SKM-1 treated with dmso at 0.1 percent for 144 hours (cell line): ENCODE measurements around the gene MYO9B.

ENCODE experiments used
- DNase-seq: peaks from one replicate; lab custom pipeline; 2025; ENCODE audit not compliant: unreplicated experiment; lab: John Stamatoyannopoulos, UW

Gene MYO9B

DNA sequence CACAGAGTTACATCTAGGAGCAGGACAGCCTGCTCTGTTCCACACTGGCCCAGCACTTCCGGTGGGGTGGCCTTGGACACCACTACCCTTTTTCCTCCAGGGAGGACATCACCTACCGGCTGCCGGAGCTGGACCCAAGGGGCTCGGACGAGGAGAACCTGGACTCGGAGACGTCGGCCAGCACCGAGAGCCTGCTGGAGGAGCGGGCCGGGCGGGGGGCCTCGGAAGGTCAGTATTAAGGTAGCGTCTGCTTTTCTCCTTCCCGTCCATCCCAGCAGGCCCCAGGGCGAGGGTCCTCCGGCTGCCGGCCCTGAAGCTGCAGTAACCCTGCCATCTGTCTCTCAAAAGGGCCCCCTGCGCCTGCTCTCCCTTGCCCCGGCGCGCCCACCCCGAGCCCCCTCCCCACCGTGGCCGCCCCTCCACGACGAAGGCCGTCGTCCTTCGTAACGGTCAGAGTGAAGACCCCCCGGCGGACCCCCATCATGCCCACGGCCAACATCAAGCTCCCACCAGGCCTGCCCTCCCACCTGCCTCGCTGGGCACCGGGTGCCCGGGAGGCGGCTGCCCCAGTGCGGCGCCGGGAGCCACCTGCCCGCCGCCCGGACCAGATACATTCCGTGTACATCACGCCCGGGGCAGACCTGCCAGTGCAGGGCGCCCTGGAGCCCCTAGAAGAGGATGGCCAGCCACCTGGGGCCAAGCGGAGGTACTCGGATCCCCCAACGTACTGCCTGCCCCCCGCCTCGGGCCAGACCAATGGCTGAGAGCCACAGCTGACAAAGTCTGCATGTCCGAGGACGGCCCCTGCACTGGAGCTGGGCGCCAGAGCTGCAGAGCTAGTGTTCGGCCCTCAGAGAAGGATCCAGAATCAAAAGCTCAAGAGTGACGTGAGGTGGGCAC lies 136.2 kb downstream of the MYO9B start:
- no peak for DNase-seq

DNA sequence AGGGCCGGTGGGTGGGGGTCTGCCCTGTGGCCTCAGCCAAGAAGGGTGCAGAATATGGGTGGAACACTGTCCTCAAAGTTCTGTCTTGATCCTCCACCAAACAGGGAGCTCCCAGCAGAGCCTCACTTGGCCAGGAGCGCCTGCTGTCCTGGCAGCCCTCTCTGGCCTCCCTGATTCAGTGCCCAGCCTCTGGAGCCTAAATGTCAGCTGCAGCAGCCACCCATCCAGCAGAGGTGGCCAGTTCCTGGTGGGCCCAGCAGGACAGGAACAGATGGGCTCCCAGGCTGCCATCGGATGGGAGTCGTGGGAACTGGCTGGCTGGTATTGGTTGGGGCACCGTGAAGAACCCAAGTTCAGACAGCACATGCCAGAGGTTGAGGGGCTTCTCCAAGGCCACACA lies 137.8 kb downstream of the MYO9B start:
- DNase-seq: no peak

DNA sequence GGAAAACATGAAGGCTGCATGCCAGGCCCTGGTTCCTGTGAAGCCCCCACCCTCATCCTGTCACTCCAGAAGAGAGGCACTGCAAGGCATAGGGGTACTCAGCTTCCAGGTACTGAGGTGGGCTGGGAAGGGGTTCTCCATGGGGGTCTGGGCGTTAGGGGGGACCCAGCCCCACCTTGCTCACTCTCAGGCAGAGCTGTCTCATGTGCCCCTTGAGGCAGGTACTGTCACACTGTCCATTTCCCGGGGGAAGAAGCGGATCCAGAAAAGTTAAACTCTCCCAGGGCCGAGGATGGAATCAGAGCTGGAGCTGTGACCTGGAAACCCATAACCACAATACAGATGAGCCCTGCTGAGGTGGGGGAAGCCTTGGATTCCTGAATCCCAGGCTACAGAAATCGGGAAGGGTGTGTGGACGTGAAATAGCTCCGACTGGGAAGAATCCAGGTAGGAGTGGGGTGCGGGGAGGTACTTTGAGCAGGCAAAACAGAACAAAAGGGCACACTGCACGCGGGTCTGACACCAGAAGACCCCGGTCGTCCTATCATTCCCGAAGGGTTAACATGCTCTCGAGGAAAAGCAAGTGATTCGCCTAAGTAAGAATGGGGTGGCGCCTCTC lies 139.0 kb downstream of the MYO9B start:
- no peak for DNase-seq

DNA sequence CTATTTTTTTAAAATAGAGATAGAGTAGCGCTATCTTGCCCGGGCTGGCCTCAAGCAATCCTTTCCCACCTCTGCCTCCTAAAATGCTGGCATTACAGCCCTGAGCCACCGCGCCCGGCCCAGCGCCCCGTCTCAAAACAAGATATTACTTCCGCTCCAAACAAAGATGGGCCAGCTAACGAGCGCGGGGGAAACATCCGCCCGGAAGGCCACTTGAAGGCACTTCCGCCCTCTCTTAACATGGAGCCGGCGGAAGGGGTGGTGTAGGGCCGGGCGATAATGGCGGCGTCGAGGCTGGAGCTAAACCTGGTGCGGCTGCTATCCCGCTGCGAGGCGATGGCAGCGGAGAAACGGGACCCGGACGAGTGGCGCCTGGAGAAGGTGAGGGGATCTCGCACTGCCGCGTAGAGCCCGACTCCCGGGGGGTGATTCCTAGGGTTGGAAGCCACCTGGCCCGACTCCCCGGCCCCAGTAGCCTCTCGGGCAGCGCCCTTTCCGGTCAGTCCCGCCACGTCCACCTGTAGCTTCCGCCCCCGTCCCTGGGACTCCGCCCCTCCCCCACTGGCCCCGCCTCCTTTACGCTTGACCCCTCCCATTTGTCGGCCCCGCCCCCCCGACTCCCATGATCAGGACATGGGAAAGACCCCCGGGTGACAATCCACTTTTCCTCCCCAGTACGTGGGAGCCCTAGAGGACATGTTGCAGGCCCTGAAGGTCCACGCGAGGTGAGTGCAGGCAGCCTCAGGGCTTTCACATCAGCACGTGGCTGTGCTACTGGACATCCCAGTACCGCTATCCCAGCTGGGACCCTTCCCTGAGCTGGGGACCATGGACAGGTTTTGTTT lies 139.8 kb downstream of the MYO9B start, which contains the start of gene USE1:
Gene USE1 (plus strand): TSS at position 231 of the 845 bp plus-strand sequence. CDS start 49 bp downstream, at position 280.
- DNase-seq: peak; percentile 88

DNA sequence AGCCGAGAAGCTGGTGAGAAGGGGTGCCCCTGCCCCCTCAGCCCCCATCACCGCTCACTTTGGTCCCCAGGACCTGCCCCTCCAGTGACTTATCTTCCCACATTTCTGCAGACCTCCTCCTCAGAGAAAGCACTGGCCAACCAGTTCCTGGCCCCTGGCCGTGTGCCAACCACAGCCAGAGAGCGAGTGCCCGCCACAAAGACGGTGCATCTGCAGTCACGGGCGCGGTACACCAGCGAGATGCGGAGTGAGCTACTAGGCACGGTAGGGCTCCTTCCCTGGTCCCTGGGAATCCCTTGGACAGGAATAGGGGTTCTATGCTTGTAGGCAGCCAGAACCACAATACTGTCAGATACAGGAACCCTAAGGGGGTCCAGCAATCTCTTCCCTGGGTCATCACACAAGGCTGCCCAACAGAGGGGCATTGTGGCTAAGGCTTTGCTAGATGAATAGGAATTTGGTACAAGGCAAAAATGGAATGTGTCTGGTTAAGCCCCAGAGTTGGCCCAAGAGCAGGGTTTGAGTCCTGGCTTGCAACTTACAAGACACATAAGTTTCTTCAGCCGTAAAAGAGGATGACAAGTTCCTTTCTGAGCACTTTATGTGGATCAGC lies 140.6 kb downstream of the MYO9B start:
- DNase-seq: no peak

DNA sequence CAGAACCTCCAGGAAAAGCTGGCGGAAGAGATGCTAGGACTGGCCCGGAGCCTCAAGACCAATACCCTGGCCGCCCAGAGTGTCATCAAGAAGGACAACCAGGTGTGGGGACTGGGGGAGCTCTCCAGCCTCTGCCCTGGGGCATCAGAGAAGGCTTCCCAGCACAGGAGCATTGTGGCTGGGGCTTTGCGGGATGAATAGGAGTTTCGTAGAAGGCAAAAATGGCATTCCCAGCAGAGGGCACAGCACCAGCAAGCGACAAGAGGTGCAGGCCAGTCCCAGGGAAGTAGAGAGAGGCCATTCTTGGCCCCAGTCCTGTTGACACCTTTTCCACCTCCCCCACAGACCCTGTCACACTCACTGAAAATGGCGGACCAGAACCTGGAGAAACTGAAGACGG lies 143.7 kb downstream of the MYO9B start:
- DNase-seq: no peak

DNA sequence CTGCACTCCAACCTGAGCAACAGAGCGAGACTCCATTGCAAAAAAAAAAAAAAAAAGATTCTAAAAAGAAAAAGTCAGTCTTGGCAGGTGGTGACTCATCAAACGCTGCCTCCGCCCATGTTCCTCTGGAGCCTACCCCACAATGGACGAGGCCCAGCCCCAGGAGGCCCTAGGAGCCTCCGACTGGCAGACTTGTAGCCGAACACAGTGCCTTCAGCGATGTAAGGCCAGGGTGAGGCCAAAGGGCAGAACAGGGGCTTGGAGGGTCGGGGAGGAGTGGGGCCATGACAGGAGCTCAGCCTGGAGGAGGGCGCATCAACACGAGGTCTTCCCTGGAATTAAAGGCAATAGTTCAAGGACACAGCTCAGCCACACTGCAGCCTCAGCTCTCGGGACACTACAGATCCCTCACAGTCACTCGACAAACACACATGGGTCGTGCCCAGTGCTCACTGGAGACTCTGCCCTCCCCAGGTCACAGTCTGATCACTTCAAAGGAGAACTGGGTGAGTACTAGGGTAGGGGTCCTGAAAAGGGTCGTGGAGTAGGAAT lies 144.7 kb downstream of the MYO9B start:
- DNase-seq: no peak

DNA sequence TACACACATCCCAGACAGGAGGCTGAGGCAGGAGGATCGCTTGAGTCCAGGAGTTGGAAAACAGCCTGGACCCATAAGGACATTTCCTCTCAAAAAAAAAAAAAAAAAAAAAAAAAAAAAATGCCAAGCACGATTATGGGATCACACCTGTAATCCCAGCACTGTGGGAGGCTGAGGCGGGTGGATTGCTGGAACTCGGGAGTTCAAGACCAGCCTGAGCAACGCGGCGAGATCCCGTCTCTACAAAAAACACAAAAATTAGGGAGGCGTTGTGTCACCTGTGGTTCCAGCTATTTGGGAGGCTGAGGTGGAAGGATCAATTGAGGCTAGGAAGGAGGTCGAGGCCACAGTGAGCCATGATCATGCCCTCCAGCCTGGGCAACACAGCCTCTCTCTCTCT lies 149.5 kb downstream of the MYO9B start:
- no peak for DNase-seq

DNA sequence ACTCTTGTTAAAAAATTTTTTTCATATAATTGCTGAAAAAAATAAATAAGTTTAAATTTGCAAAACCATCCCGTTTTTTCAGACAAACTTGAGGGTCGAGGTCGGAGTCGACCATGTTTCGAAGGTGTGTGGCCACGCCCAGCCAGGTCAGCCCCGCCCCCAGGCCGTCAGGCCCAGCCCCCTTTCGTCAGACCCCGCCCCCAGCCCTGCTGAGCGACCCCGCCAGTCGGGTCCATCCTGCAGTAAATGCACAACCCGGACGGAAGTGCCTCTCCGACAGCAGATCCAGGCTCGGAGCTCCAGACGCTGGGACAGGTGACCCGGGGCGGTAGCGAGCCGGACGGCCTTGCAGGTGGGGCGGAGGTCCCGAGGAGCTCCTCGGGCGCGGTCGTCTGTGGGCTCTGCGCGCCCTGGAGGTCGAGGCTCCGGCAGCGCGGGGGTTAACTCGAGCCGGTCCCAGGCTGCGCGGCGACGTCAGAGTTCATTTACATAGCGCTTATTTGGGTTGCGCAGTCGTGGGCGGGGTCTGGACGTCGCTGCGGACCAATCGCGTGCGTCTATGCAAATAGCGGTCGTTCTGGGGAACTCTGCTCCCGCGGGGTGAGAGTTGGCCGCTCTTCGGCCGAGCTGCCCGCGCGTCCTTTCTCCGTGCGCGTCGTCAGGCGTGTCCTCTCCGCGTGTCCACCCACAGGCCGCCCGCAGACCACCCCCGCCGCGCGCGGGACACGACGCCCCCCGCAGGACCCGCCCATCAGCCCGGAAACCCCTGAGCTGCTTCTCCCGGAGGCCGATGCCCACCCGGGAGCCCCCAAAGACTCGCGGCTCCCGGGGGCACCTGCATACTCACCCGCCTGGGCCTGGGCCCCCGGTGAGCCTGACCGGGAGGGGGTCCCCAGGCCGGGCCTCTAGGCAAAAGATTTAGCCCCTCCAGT lies 150.7 kb downstream of the MYO9B start, which contains the start of gene OCEL1:
Gene OCEL1 (plus strand): TSS at position 225 of the 932 bp plus-strand sequence. CDS start 22 bp downstream, at position 247.
- peak; percentile 95 for DNase-seq

DNA sequence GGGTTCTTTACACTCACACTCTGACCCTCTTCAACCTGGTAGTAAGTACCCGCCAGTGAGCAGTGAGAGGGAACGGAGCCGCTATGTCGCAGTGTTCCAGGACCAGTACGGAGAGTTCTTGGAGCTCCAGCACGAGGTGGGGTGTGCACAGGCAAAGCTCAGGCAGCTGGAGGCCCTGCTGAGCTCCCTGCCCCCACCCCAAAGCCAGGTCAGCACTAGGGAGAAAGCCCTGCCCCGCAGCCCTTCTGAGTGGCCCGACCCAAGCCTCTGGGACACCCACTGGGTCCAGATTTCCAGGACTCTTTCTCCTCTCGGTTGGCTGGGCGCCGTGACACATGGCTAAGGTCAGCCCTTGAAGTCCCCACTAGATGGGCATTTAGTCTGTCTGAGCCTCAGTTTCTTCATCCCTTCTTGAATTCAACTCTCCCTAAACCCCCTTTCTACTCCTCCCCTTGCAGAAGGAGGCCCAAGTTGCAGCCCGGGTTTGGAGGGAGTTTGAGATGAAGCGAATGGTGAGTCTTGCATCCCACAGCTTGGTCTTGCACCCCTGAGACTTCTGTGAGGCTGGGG lies 152.3 kb downstream of the MYO9B start:
- DNase-seq: no peak

DNA sequence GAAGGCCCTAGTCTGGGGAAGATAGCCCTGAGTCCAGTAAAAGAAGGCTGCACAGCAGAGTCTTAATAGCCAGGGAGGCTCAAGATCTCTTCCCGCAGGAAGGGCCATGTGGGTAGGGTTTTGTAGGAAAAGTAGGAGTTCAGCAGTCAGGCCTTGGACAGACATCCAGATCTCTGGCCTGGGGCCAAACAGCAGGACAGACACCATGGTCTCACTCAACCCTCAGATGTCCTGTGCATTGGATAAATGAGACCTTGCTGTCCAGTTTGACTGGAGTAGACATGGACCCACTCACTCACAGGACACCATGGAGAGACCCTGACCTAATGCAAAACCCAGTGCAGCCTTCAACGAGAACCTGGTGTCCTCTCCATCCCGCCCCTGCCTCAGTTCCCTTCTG lies 154.3 kb downstream of the MYO9B start:
- DNase-seq: no peak

DNA sequence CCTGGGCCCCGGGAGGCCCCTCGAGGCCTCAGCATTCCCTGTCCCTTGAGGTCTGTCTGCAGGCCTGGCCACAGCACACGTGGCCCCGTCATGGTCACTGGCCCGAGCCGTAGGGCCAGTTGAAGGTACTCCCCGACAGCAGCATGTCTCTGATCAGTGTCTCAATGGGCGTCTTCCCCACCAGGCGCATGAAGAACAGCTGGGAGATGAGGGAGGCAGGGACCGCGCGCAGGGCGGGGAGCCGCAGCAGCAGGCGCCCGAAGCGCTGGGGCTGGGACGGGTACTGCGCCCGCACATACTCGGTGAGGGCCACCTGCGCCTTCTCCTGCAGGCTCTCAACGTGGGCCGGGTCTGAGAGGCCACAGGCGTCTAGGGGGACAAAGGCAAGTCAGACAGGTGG lies 156.7 kb downstream of the MYO9B start:
- no peak for DNase-seq

DNA sequence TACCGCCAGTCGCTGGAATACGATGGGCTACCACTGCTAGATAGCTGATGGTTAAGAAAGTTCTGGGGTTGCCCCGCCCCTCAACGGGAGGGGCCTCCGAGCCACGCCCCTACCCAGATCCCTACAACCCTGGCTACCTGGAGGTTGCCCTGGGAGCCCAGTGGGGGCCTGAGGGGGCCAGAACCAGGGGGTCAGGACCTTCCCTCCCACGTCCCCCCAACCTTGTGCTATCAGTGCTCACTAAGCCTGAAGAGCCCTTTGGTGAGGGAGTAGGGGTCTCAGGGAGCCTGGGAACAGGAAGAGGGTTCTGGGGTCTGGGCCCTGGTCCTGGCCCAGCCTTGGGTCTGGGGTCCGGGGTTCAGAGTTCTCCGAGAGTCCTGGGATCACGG lies 159.3 kb downstream of the MYO9B start:
- peak; percentile 47 for DNase-seq

DNA sequence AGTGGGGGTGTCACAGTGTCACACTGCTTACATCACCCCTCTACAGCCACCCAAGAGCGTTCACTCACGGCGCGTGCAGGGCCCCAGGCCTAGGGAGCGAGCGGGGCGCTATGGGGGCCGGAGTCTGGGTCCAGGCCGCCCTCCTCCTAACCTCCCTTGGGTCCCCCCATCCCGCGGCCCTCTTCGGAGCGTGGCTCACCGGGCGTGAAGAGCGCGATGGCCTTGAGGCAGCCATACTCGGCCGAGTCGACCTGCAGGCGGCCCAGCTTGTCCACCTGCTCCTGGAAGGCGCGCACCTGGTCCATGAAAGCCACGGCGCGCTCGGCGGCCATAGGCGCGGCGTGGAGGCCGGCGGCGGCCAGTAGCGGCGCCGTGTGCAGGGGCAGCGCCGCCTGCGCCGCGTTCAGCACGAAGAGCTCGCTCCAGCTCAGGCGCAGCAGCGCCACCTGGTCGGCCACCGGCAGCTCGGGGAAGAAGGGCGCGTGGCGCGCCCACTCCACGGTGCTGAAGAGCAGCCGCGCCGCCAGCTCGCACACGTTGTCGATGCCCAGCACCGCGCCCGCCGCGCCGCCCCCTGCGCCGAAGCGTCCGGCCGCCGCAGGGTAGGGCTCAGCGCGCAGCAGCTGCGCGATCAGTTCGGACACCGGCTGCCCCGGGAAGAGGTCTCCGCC lies 159.9 kb downstream of the MYO9B start:
- peak; percentile 15 for DNase-seq

DNA sequence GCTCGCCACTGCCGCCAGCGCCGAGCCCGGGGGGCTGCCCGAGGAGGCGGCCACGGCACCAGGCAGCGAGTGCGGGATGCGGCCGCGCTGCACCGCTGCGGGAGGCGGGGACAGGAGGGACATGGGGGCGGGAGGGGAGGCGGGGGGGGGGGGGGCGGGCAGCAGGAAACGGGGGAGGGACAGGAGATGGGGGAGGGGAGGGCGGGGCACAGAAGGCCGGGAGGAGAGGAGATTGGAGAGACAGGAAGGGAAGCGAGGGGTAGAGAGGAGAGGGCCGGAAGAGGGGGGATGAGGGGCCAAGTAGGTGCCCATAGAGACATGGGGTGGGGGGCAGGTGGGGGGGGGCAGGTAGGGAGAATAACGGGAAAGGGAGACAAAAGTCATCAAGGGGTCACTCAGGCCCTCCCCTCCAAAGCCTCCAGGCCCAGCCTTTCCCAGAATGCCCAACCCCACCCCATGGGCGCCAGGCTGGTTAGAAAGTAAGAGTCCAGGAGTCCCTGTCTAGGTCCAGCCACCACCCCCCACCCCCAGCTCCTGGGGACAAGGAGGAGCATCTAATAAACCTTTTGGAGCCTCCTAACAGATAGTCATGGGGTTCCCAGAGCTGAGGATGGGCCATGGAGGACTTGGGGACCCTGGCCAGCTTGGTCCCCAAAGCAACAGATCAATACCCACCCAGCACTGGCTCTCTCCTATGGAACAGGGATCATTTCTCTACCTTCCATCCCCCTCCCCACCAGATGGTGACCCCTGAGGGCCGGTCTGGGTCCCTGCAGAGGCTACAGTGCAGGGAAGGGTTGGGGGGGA lies 160.6 kb downstream of the MYO9B start:
- no peak for DNase-seq

DNA sequence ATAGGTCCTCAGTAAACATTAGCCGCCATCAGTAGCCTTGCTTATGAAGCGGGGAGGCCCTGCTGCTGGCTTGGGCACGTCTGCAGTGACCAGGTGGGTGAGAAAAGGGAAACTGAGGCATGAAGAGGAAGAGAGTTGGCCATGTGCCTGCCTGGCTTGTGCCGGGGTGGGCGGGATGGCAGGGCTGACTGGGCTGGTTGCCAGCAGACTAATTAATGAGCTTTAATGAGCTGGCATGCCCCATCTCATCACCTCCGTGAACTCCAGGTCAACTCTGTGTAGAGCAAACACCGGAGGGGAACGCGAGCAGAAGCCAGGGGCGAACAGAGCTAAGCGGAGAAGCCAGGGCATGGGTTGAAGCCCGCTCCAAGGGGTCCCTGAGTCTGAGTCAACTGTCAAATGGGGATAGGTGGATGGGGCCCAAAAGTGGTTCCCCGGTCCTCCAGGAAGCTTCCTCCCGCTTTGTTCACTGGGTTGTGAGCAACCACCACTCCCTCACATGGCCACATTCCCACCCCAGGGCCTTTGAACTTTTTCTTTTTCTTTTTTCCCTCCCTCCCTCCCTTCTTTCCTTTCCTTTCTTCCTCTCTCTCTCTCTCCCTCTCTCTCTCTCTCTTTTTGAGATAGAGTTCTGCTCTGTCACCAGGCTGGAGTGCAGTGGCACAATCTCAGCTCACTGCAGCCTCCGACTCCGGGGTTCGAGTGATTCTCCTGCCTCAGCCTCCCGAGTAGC lies 161.4 kb downstream of the MYO9B start:
- DNase-seq: no peak
